ENCODE measurements around the gene PMAIP1. TPM values are rescaled to one million over a fixed set of nuclear protein-coding genes. Genes with fewer than 3 reads are reported as not detected.

The PMAIP1 gene
- polyA plus RNA-seq, 1 experiment: 6.8 TPM

- H3K36me3 ChIP-seq (ENCODE audit: control insufficient read depth, insufficient read depth, low read length): no peaks in the 10 kb centered on the region
- H3K27me3 ChIP-seq (ENCODE audit: control insufficient read depth, insufficient read depth, low read length): peaks cover 1% of the 10 kb centered on the region; the same call in 1 of the 2 replicates
- no peak overlapping the region for H3K4me3 ChIP-seq (ENCODE audit: low read depth, low read length)
- ChIA-PET POLR2A (no interaction called here), CTCF (interaction anchor here (0.6 kb wide), 2 partner anchors 12 to 43 kb away, joined by 3 read pairs; no protein-coding TSS in a partner anchor)
- no peak for TF ChIP-seq CTCF (IDR thresholded peaks at IDR 0.05; ENCODE audit: insufficient read depth, low read depth, low read length)
- DNase-seq (ENCODE audit: low read depth): no peak
These were observed 39.3 kb downstream of the PMAIP1 start for GRCh38 chr18:59939127-59939526.

GRCh38 chr18:59940068-59940467, 40.3 kb downstream of the PMAIP1 start:
- no peaks in the 10 kb centered on the region for H3K36me3 ChIP-seq (ENCODE audit: control insufficient read depth, insufficient read depth, low read length)
- POLR2A ChIA-PET: no interaction called here
- no peak for TF ChIP-seq CTCF (IDR thresholded peaks at IDR 0.05; ENCODE audit: insufficient read depth, low read depth, low read length)
- H3K27me3 ChIP-seq (ENCODE audit: control insufficient read depth, insufficient read depth, low read length): peaks cover 1% of the 10 kb centered on the region; the same call in 1 of the 2 replicates
- CTCF ChIA-PET: interaction anchor here (1.5 kb wide), 1 partner anchor 7 kb away, joined by 3 read pairs; no protein-coding TSS in a partner anchor
- H3K4me3 ChIP-seq (ENCODE audit: low read depth, low read length): no peak overlapping the region
- no peak for DNase-seq (ENCODE audit: low read depth)

GRCh38 chr18:59941331-59941730, 41.5 kb downstream of the PMAIP1 start:
- H3K4me3 ChIP-seq (ENCODE audit: low read depth, low read length): no peak overlapping the region
- no peak for DNase-seq (ENCODE audit: low read depth)
- H3K36me3 ChIP-seq (ENCODE audit: control insufficient read depth, insufficient read depth, low read length): no peaks in the 10 kb centered on the region
- CTCF ChIA-PET: interaction anchor here (1.5 kb wide), 1 partner anchor 9 kb away, joined by 3 read pairs; no protein-coding TSS in a partner anchor
- POLR2A ChIA-PET: no interaction called here
- H3K27me3 ChIP-seq (ENCODE audit: control insufficient read depth, insufficient read depth, low read length): no peaks in the 10 kb centered on the region
- TF ChIP-seq CTCF (IDR thresholded peaks at IDR 0.05; ENCODE audit: insufficient read depth, low read depth, low read length): no peak

- ChIA-PET CTCF (no interaction called here), POLR2A (no interaction called here)
- Histone ChIP-seq H3K4me3 (ENCODE audit: low read depth, low read length) (no peak overlapping the region), H3K27me3 (ENCODE audit: control insufficient read depth, insufficient read depth, low read length) (no peaks in the 10 kb centered on the region), H3K36me3 (ENCODE audit: control insufficient read depth, insufficient read depth, low read length) (no peaks in the 10 kb centered on the region)
- TF ChIP-seq CTCF (IDR thresholded peaks at IDR 0.05; ENCODE audit: insufficient read depth, low read depth, low read length): no peak
- DNase-seq (ENCODE audit: low read depth): no peak
These were observed 42.8 kb downstream of the PMAIP1 start for GRCh38 chr18:59942601-59943000.

DNA sequence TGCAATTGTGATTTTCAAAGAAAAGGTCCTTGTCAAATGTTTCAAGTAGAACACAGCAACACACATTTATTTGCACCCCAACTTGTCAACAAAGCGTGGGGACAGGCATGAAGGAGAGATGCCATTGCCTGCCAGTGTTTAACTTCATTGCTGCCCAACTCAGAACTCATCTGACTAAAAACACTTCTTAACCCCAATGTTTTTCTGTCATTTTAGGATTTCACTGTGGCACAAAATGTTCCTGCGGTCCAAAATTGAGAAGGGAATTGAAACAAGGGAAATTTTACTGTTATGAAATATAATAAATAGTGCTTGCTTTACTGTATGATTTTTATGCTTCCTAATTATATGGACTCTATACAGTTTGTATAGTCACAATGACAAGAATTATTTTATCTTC, 45.7 kb downstream of the PMAIP1 start:
- no peak for TF ChIP-seq CTCF (IDR thresholded peaks at IDR 0.05; ENCODE audit: insufficient read depth, low read depth, low read length)
- POLR2A ChIA-PET: no interaction called here
- Histone ChIP-seq H3K4me3 (ENCODE audit: low read depth, low read length) (no peak overlapping the region), H3K36me3 (ENCODE audit: control insufficient read depth, insufficient read depth, low read length) (no peaks in the 10 kb centered on the region), H3K27me3 (ENCODE audit: control insufficient read depth, insufficient read depth, low read length) (no peaks in the 10 kb centered on the region)
- CTCF ChIA-PET: no interaction called here
- no peak for DNase-seq (ENCODE audit: low read depth)
